Tibial nerve (tissue), 4 donors: ENCODE results near the gene LTBP1.

Experiments used
- CTCF ChIP-seq, 5 experiments: fragments of 200-600 bp in 3 of 5; fragments of 450-650 bp in 2 of 5; sonication (generic) in 3 of 5; IDR thresholded peaks; one replicate each; pipeline ENCODE4 v1.5.1; 2016 to 2019; ENCODE audit warnings: antibody characterized with exemption in 5 of 5, mild to moderate bottlenecking in 3 of 5, moderate library complexity in 2 of 5
- EP300 ChIP-seq, 2 donors: sonication (generic); formaldehyde crosslinking; IDR thresholded peaks; one replicate each; pipeline ENCODE4 v1.6.1; 2017; ENCODE audit warnings: antibody characterized with exemption in 2 of 2, mild to moderate bottlenecking in 1 of 2

DNA sequence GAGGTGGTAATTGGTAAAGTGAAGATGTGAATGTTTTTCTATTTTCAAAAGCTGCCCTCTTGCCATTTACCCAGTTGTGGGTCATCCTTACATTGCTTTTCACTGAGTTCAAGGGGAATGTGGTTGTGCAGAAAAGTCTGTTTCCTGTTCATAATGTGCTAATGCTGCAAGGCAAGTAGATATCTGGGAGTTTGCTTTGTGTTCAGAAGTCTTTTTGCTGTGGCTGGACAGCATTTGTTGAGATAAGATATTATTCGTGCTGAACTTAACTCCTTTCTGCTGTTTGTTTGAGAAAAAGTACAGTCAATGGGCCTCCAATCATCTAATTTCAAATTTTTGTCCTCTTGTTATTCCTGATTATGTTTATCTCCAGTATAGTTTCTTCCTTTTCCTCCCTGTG lies 263.2 kb downstream of the LTBP1 start:
- TF ChIP-seq EP300 (IDR thresholded peaks at IDR 0.05): no peak
- TF ChIP-seq CTCF (IDR thresholded peaks at IDR 0.05): no peak
